PFSK-1 (cell line): ENCODE data around the gene BMP2K.

Experiments used
- FOXP2 ChIP-seq: optimal IDR thresholded peaks from 2 replicates; pipeline ENCODE3; 2011; ENCODE audit warnings: borderline replicate concordance, control low read depth, inconsistent platforms; ENCODE audit not compliant: insufficient read depth; ENCODE audit errors: extremely low read length, extremely low read depth
- POLR2AphosphoS5 ChIP-seq: IDR thresholded peaks from 2 replicates; pipeline ENCODE4 v1.6.1; 2012; ENCODE audit warnings: low read depth, mild to moderate bottlenecking, control low read depth, low read length, moderate library complexity
- REST ChIP-seq, 2 experiments: IDR thresholded peaks; 2 replicates each; pipeline versions ENCODE4 v1.6.1 to v1.8.0; 2011 to 2012; ENCODE audit warnings: low read depth in 2 of 2, low read length in 2 of 2, control low read depth in 1 of 2, inconsistent platforms in 1 of 2, mild to moderate bottlenecking in 1 of 2, moderate library complexity in 1 of 2; ENCODE audit not compliant: insufficient read depth in 1 of 2
- SIN3A ChIP-seq: IDR thresholded peaks from 2 replicates; pipeline ENCODE4 v1.6.1; 2012; ENCODE audit warnings: mild to moderate bottlenecking, low read length, moderate library complexity, borderline replicate concordance; ENCODE audit not compliant: insufficient read depth
- TAF1 ChIP-seq: IDR thresholded peaks from 2 replicates; pipeline ENCODE4 v1.6.1; 2012; ENCODE audit warnings: low read length, control low read depth, borderline replicate concordance; ENCODE audit not compliant: insufficient read depth

BMP2K gene

GRCh38 chr4:78735697-78736096, 40.5 kb upstream of the BMP2K start:
- TF ChIP-seq FOXP2 (no peak), SIN3A (no peak), TAF1 (no peak), POLR2AphosphoS5 (no peak), REST (IDR thresholded peaks at IDR 0.05; ENCODE audit: insufficient read depth in 1 of 2, low read depth in 2 of 2, low read length in 2 of 2) (no peak)

GRCh38 chr4:78737035-78737434, 39.1 kb upstream of the BMP2K start:
- TF ChIP-seq TAF1: no peak
- TF ChIP-seq SIN3A: no peak
- no peak for TF ChIP-seq FOXP2
- TF ChIP-seq POLR2AphosphoS5: no peak
- no peak for TF ChIP-seq REST (IDR thresholded peaks at IDR 0.05; ENCODE audit: insufficient read depth in 1 of 2, low read depth in 2 of 2, low read length in 2 of 2)

GRCh38 chr4:78737973-78738372, 38.2 kb upstream of the BMP2K start:
- TF ChIP-seq FOXP2 (no peak), POLR2AphosphoS5 (no peak)

GRCh38 chr4:78742300-78742699, 33.9 kb upstream of the BMP2K start:
- TF ChIP-seq FOXP2: no peak
- no peak for TF ChIP-seq TAF1
- no peak for TF ChIP-seq POLR2AphosphoS5
- TF ChIP-seq SIN3A: no peak
- TF ChIP-seq REST (IDR thresholded peaks at IDR 0.05; ENCODE audit: insufficient read depth in 1 of 2, low read depth in 2 of 2, low read length in 2 of 2): no peak

GRCh38 chr4:78747475-78747922, 28.7 kb upstream of the BMP2K start:
- TF ChIP-seq FOXP2 (no peak), TAF1 (no peak)

- TF ChIP-seq SIN3A: no peak
- no peak for TF ChIP-seq TAF1
- no peak for TF ChIP-seq REST (IDR thresholded peaks at IDR 0.05; ENCODE audit: insufficient read depth in 1 of 2, low read depth in 2 of 2, low read length in 2 of 2)
- no peak for TF ChIP-seq POLR2AphosphoS5
- no peak for TF ChIP-seq FOXP2
Observed at GRCh38 chr4:78748381-78748780, 27.8 kb upstream of the BMP2K start.
